GM12878 (cell line): Measurements from ENCODE around the gene KLF7.

Source experiments
- BRCA1 ChIP-seq: IDR thresholded peaks from 2 replicates; pipeline ENCODE4 v1.6.1; 2011; ENCODE audit warnings: low read depth, low read length, improper control_type of control experiment
- CEBPB ChIP-seq, 2 experiments: fragments of 150-350 bp in 1 of 2; IDR thresholded peaks; 2 replicates each; pipeline ENCODE4 v1.6.1; 2012 to 2014; ENCODE audit warnings: low read depth in 2 of 2, low read length in 2 of 2, borderline replicate concordance in 1 of 2, inconsistent platforms in 1 of 2
- POLR2A ChIP-seq: IDR thresholded peaks from 2 replicates; pipeline ENCODE4 v1.6.1; 2011; ENCODE audit warnings: low read depth, mild to moderate bottlenecking, low read length
- SIN3A ChIP-seq: IDR thresholded peaks from 2 replicates; pipeline ENCODE4 v1.6.1; 2012; ENCODE audit warnings: low read depth, low read length, improper control_type of control experiment
- SMARCA5 ChIP-seq: fragments of 450-650 bp; IDR thresholded peaks from 2 replicates; pipeline ENCODE4 v1.6.1; 2017; ENCODE audit warnings: mild to moderate bottlenecking
- STAT1 ChIP-seq: fragments of 450-650 bp; conservative IDR thresholded peaks from 2 replicates; pipeline ENCODE4 v1.6.1; 2014; ENCODE audit warnings: antibody characterized with exemption, mild to moderate bottlenecking
- TF ChIP-seq, protein P1 (sequence below), 3 experiments: IDR thresholded peaks in 2 of 3; conservative IDR thresholded peaks in 1 of 3; 2 replicates each; pipeline ENCODE4 v1.5.1; 2011; ENCODE audit warnings: low read depth in 3 of 3, low read length in 3 of 3, mild to moderate bottlenecking in 3 of 3, control low read depth in 2 of 3, moderate library complexity in 2 of 3, inconsistent platforms in 1 of 3, mixed read lengths in 1 of 3; ENCODE audit not compliant: control insufficient read depth in 2 of 3, insufficient read depth in 1 of 3; ENCODE audit errors: extremely low read depth in 1 of 3
- TF ChIP-seq, protein P2 (sequence below): fragments of 450-650 bp; IDR thresholded peaks from 2 replicates; pipeline ENCODE4 v1.6.1; 2017; ENCODE audit warnings: low read depth, mild to moderate bottlenecking, moderate library complexity

DNA sequence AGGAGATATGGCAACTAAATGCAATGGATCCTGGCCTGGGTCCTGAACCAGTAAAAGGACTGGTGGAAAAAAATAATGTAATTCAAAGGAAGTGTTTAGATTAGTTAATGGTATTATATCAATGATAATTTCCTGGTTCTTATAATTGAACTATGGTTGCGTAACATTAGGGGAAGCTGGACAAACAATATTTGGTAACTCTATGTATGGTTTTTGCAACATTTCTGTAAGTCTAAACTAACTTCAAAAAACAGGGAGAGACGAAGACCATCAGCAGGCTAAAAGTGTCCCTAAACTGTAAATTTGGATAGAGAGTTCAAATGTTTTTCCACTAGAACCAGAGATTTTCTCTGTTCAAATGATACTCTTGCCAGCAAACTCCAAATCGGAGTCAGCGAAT is 36.9 kb downstream of the KLF7 start:
- no peak for TF ChIP-seq SMARCA5
- TF ChIP-seq, protein P1, sequence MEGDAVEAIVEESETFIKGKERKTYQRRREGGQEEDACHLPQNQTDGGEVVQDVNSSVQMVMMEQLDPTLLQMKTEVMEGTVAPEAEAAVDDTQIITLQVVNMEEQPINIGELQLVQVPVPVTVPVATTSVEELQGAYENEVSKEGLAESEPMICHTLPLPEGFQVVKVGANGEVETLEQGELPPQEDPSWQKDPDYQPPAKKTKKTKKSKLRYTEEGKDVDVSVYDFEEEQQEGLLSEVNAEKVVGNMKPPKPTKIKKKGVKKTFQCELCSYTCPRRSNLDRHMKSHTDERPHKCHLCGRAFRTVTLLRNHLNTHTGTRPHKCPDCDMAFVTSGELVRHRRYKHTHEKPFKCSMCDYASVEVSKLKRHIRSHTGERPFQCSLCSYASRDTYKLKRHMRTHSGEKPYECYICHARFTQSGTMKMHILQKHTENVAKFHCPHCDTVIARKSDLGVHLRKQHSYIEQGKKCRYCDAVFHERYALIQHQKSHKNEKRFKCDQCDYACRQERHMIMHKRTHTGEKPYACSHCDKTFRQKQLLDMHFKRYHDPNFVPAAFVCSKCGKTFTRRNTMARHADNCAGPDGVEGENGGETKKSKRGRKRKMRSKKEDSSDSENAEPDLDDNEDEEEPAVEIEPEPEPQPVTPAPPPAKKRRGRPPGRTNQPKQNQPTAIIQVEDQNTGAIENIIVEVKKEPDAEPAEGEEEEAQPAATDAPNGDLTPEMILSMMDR (IDR thresholded peaks at IDR 0.05 in 2 of 3, conservative IDR thresholded peaks at IDR 0.05 in 1 of 3; ENCODE audit: control insufficient read depth in 2 of 3, extremely low read depth in 1 of 3, insufficient read depth in 1 of 3, low read depth in 3 of 3, low read length in 3 of 3): no peak
- TF ChIP-seq POLR2A: no peak
- TF ChIP-seq BRCA1: no peak
- no peak for TF ChIP-seq SIN3A
- TF ChIP-seq CEBPB (IDR thresholded peaks at IDR 0.05; ENCODE audit: borderline replicate concordance in 1 of 2, low read depth in 2 of 2, low read length in 2 of 2): no peak
- no peak for TF ChIP-seq STAT1
- TF ChIP-seq, protein P2, sequence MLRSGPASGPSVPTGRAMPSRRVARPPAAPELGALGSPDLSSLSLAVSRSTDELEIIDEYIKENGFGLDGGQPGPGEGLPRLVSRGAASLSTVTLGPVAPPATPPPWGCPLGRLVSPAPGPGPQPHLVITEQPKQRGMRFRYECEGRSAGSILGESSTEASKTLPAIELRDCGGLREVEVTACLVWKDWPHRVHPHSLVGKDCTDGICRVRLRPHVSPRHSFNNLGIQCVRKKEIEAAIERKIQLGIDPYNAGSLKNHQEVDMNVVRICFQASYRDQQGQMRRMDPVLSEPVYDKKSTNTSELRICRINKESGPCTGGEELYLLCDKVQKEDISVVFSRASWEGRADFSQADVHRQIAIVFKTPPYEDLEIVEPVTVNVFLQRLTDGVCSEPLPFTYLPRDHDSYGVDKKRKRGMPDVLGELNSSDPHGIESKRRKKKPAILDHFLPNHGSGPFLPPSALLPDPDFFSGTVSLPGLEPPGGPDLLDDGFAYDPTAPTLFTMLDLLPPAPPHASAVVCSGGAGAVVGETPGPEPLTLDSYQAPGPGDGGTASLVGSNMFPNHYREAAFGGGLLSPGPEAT: no peak
